HG03103 (cell line): ENCODE data around the gene SNX20.

ENCODE experiments used
- ATAC-seq: cut with Tn5 transposase; IDR thresholded peaks from one replicate; pipeline ENCODE4 v1.9.1; 2021; ENCODE audit warnings: low read depth; ENCODE audit not compliant: unreplicated experiment

The SNX20 gene, protein sequence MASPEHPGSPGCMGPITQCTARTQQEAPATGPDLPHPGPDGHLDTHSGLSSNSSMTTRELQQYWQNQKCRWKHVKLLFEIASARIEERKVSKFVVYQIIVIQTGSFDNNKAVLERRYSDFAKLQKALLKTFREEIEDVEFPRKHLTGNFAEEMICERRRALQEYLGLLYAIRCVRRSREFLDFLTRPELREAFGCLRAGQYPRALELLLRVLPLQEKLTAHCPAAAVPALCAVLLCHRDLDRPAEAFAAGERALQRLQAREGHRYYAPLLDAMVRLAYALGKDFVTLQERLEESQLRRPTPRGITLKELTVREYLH

DNA sequence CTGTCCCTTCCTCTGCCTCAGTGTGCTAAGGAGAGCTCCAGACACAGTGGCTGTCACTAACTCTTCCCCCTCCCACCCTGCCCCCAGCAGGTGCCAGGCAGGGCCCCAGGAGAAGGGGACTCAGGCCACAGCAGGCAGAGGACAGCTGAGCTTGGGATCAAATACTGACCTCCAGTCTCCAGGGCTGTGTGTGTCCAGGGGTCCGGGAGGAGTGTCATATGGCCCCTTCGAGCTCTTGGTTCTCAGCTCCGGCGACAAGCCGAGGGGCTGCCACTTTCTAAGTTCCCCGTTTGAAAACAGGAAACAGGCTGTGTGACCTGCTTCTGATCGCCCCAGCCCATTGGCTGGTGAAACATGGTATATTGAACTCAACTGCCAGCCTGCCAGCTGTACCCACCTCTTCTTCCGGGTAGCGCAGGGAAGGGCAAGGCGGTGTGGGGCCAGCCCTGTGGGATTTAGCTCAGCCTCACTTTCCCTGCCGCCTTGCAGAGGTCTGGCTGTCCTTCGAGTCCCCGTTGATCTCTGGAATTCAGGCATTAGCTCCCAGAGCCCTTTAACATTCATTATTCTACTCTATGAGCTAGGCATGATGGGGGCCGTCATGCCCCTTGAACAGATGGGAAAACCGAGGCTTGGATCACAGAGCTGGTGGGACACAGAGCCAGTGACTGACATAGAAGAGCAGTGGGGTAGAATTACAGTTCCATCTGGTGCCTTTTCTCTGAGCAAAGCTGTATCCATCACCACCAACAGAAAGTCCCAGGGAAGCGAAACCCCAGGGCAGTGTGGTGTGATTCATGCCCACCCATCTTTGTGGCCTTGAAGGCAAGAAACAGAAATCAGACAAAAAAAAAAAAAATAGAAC, at the start of gene SNX20:
SNX20 (minus strand) TSS at position 292 of the 865 bp plus-strand sequence. CDS start 3,786 bp downstream, outside the sequence.
- ATAC-seq, result peak; percentile 46

DNA sequence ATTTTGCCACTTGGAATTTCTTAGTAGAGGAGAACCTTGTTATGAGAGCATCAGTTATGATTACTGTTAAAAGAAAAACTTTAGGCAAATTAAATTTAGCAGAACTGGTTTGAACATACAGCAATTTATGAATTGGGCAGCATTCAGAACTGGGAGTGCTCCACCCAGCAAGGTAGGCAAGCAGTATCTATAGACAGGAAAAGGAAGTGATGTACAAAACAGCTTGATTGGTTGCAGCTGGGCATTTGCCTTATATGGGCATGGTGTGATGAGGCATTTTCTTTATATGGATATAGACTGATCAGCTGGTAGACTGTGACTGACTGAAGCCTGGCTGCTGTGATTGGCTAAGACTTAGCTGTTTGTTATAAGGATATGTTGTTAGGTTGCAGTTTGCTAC, 43.2 kb upstream of the SNX20 start:
- no peak for ATAC-seq

DNA sequence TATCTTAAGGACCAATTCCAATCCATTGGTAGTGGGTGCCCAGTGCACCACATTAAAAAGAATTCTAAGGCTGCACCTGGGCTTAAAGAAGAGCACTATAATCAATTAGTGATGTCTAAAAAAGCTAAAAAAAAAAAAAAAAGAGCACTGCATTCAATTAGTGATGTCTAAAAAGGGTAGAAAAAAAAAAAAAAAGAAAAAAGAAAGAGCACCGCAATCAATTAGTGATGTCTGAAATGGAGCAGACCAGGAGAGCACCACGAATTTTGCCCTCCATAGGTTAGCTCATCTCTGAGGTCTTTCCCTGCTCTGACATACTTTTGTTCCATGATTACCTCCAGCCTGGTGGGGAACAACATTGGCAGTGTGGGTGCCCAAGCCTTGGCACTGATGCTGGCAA, 41.8 kb upstream of the SNX20 start:
- no peak for ATAC-seq

DNA sequence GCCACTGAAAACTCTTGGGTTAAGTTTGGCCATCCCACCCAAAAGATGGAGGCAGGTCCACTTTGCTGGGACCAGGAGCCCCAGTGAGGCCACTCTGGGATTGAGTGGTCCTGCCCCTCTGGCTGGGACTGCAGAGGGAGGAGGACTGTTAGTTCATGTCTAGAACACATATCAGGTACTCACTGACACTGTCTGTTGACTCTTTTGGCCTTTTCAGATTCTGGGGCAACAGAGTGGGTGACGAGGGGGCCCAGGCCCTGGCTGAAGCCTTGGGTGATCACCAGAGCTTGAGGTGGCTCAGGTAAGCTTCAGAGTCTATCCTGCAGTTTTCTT, 41.3 kb upstream of the SNX20 start:
- ATAC-seq, result no peak

DNA sequence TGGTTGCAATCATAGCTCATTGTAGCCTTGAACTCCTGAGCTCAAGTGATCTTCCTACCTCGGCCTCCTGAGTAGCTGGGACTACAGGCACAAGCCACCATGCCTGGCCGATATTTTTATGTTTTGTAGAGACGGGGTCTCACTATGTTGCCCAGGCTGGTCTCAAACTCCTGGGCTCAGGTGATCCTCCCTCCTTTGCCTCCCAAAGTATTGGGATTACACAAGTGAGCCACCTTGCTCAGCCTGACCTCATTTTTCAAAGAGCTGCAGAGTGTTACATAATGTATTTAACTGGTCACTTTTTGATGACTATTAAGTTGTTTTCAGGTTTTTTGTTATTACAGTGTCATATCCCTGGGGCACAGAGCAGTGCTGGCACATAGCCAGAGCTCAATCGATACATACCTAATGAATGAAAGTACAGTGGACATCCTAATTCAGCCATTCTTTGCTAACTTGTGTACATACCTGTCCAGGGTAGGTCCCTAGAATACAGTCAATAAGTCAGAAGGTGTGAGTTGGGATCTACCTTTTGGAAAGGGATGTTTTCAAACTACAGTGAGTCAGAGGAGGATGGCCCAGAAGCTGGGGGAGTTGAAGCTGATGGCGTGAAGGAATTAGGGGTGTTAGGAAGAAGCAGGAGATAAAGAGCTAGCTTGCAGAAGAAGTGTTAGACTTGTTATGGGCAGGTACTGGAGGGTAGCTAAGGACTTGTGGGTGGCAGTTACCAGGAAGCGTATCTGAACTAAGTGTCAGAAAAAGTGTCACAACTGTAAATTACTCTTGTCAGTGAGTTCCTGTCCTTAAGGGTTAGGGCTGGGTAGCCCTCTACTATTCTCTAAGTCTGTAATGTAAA, 40.7 kb upstream of the SNX20 start:
- ATAC-seq, result no peak

DNA sequence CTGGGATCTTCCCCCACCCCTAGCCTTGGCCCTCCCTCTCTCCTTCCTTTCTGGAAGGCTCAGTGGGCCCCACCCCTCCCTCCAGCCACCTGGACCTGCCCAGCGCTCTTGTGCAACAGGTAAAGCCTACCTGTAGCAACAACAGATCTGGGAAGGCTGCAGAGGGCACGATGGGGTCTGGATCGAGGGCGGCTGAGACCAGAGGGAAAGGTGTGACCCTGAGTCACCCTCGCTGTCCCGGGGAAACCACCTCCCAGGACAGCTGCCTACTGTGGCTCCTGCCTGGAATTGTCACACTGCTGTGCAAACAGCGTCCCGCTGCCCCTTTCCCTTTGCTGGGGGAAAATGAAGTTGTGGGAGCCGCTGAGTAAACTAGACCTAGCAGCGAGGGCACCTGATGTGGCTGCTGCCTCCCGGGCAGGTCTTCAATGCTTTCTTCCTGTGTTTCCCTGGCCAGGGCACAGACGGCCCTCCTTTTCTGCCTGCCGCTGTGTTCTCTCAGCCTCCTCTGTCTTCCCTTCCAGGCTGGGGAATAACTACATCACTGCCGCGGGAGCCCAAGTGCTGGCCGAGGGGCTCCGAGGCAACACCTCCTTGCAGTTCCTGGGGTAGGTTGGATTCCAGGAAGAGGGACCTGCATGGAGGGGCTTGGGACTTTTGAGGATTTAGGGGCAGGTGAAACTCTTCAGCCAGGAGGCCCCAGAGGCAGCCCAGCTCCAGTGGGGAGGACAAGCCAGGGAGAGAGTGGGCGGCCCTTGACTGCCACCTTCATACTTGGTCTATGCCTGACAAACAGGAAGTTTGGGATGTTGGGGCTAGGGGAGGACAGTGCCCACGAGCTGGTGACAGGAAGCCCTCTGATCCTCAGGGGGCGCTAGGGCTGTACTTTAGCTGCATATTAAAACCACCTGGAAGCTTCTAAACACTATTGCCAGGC, 38.6 kb upstream of the SNX20 start:
- no peak for ATAC-seq

DNA sequence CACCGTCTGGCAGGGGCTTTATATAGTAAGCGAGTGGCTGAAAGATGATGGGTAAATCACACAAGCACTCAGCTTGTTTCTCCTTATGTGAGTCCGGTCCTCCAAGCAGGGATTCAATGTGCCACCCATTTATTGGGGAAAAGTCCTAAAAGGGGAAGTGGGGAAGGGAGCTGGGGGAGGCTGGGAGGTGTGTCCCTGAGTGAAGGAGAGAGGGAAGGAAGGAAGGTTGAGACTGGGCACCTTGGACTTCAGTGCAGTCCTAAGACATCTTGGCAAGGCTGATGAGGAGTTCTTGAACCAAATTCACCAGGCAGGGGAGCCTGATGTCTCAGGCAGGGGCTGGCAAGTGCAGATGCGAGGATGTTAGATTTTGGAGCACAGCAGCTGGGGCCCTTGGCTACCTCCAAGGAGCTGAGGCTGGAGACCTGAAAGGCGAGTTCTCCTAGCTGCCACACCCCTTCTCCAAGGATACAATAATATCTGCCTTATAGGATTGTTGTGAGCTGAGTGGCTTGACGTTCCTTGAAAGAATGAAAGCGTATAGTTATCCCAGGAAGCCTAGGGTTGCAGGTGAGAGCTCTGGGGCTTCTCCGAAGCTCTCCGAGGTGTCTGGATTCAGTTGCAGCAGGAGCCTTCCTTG, 37.8 kb upstream of the SNX20 start:
- no peak for ATAC-seq

DNA sequence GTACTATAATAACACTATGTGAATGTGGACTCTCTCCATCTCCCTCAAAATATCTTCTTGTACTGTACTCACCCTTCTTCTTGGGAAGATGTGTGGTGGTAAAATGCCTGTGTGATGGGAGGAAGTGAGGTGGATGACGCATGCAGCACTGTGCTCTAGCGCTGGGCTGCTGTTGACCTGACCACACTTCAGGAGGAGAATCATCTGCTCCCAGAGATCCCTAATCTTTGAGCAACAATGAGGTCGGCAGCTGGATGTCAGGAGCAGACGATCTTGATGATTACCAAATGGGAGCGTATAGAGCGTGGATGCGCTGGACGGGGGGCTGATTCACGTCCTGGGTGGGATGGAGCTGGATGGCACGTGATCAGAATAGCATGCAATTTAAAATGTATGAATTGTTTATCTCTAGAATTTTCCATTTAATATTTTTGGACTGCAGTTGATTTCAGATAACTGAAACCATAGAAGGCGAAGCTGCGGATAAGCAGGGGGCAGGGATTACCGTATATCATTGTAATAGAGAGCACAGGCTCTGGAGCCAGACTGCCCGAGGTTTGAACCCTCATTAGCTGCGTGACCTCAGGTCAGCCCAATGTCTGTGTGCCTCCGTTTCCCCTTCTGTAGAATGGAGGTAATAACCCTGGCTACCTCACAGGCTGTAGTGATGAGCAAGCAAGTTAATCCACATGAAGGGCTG, 37.1 kb upstream of the SNX20 start:
- no peak for ATAC-seq

DNA sequence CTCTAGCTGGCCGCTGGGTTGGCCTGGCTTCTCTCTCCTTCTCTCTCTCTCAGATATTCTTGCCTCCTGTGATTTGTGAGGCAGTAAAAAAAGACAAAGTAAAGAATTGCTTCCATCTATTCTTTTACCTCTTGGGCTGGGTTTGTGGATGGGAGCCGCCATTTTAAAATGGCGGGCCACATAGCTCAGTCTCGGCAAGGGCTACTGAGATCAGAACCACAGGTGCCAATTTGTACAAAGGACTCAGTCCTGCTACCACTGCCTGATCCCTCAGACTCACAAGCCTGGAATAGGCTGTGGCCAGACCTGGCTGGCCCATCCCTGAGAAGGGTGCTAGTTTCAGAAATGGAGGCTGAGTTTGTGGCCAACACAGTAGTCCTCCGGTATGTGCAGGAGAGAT, 36.4 kb upstream of the SNX20 start:
- no peak for ATAC-seq

DNA sequence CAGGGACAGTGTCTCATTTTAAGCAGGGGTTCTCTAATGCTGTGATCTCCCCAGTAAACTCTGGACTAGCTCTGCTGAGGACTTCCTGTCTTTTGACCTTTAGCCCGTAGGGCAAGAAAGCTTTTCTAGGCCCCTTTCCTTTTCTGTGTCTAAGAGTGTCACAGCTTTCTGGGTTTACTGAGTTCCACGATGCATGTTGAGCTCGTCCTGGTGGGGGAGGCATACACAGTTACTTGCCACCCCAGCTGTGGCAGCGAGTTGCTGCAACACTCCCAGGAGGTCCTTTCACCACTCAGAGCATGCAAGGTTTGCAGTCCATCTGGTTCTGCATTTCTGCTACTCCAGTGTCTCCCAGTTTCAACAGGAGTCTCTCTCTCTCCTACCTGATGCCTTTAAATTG, 36.0 kb upstream of the SNX20 start:
- ATAC-seq, result no peak

DNA sequence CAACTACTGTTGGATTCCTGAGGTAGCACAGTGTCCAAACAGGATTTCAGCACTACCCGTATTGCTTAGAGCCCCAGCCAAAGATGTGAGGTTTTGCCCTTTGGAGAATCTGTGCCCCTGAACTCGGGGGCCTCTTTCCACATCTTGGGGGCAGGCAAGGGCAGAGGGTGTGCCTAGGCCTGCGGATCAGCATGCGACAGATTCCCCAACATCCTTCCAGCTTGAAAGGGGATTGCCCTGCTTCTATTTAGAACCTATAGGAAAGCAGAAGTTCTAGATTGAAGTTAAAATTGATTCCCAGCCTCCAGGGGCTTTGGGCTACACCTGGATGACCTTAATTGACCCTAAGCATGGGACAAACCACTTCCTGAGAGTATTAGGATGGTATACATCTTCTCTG, 31.8 kb upstream of the SNX20 start:
- no peak for ATAC-seq

DNA sequence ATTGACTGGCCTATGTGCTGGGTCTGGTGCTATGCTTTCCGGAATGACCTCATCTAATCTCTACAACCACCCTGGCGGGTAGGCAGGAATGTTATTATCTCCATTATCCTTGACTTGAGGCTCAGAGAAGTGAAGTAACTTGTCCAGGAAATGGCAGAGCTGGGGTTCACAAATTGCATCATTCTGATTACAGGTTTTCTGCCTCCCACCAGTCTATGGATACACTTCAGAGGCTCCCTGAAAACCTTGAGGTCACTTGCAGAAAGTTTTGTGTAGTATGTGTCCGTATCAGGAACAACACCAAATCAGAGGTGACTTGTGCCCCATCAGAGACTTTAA, 31.4 kb upstream of the SNX20 start:
- no peak for ATAC-seq

DNA sequence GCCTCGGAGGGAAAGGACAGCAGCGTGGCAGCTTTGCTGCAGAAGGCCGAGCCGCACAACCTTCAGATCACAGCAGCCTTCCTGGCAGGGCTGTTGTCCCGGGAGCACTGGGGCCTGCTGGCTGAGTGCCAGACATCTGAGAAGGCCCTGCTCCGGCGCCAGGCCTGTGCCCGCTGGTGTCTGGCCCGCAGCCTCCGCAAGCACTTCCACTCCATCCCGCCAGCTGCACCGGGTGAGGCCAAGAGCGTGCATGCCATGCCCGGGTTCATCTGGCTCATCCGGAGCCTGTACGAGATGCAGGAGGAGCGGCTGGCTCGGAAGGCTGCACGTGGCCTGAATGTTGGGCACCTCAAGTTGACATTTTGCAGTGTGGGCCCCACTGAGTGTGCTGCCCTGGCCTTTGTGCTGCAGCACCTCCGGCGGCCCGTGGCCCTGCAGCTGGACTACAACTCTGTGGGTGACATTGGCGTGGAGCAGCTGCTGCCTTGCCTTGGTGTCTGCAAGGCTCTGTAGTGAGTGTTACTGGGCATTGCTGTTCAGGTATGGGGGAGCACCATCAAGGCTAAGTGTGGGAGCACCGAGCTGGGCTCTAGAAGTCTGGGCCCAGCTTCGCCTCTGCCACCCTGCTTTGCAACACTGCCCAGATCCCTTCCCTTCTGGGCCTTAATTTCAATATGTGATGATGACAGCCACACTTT, 30.9 kb upstream of the SNX20 start:
- no peak for ATAC-seq

DNA sequence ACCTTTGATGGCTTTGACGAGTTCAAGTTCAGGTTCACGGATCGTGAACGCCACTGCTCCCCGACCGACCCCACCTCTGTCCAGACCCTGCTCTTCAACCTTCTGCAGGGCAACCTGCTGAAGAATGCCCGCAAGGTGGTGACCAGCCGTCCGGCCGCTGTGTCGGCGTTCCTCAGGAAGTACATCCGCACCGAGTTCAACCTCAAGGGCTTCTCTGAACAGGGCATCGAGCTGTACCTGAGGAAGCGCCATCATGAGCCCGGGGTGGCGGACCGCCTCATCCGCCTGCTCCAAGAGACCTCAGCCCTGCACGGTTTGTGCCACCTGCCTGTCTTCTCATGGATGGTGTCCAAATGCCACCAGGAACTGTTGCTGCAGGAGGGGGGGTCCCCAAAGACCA, 29.9 kb upstream of the SNX20 start:
- ATAC-seq, result no peak

DNA sequence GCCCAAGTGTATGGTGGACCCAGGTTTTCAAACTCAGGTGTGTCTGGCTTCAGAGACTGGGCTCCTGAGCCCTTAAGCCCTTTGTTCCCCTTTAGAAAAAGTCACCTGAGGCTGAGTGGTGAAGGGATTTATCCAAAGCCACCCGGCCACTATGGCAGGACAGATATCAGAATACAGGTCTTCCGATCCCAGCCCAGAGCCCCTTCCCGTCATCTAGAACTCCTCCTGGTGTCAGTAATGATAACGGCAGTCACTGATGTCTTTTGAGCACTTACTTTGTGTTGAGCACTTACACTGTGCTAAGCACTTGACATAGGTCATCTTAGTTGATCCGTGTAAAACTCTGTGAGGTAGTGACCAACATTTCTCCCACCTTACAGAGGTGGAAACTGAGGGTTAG, 28.9 kb upstream of the SNX20 start:
- ATAC-seq, result no peak

DNA sequence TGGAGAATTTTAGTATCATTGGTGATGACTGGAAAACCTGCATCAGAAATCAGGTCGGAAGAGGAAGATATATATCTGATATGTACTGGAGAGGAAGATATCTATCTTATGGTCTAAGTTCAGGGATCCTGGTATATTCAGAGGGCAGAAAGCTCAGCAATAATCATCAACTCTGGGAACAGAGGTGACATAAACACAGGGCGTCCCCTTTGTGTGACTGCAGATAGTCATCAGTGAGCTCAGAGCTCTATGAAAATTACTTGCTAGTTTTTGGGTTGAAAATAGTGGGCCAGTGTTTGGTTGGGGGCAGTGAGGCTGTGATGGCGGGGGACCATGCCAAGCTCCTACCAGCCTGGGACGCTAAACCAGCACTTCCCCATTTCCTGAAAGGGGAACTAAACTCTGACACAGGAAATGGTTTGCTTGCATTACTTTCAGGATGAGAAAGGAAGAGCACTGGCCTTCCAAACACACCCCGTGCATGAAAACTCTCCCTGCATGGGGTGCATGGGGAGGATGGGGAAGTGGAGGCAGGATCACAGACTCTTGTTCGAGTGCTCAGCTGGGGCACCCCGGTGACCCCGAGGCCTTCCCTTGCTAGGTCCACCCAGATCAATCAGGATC, 28.1 kb upstream of the SNX20 start:
- no peak for ATAC-seq

DNA sequence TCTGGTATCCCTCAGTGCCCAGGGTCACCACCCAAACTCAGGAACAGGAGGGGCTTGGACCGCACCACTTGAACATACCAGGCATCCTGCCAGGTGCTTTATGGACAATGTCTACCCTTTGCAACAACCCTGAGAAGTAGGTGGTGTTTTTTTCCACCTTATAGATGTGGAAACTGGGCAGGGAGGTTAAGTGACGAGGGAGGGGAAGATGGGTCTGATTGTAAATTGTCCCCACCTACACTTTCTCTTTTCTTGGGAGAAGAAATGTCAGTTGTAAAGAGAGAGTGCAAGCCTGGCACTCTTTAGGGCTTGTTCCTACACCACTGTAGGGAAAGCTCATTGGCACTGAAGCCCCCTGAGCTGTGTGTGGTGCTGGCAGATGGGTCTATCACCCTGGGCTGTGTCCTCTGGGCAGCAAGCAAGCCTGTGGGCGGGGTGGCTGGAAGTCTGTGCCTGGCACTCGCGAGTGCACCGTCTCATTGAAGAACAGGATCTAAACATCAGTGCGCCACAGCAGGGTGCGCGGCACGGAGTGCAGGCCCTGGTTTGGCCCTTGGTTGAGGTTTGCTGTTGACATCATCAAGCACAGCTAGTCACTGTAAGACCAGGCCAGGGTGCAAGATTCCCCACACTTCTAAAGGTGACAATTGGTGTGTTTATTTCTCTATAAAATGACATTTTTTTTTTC, 27.4 kb upstream of the SNX20 start:
- ATAC-seq, result no peak

DNA sequence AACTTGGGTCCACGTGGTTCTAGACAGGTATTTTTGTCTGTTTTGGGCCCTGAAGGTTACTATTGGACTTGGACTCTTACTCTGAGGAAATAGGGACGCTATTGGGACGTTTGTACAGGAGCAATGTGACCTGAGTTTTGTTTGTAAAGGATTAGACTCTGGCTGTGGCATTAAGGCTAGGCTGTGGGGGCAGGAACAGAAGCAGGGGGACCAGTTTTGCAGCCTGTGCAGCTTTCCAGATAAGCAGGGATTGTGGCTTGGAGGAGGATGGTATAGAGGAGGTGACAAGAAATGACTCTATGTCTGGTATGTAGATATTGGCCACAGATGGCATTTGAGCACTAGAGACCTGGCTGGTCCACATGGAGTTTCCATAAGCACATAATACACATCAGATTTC, 25.1 kb upstream of the SNX20 start:
- ATAC-seq, result no peak
